GM12878 (cell line): ENCODE measurements around the gene NAV2. TPM values are rescaled to one million over a fixed set of nuclear protein-coding genes. Genes with fewer than 3 reads are reported as not detected.

Experiments
- ATAC-seq: fragments of 200-7000 bp; cut with Tn5 transposase; 3 replicates; pipeline ENCODE4 v1.9.1; 2020; ENCODE audit warnings: mild to moderate bottlenecking, moderate library complexity
- BruUV-seq: library from RNA; stranded (reverse); fragments of 400-500 nt; replicated peaks from 2 replicates; lab custom pipeline; 2021; lab: Mats Ljungman, UMichigan
- CTCF ChIA-PET: fragments of 300-600 bp; sonication (Branson Sonifier 250); formaldehyde crosslinking; extraction: SDS; loops from one replicate; lab custom pipeline; 2021; ENCODE audit warnings: inconsistent platforms; lab: Yijun Ruan, JAX
- POLR2A ChIA-PET: fragments of 350-600 bp; formaldehyde crosslinking; extraction: SDS; loops from one replicate; lab custom pipeline; 2021; ENCODE audit warnings: inconsistent platforms; lab: Charles Lee
- RAD21 ChIA-PET: fragments of 300-600 bp; sonication (Branson Sonifier 250); formaldehyde crosslinking; loops from one replicate; lab custom pipeline; 2023; ENCODE audit warnings: antibody characterized with exemption; ENCODE audit not compliant: unreplicated experiment; lab: Charles Lee
- SMC1A ChIA-PET: fragments of 300-600 bp; sonication (Branson Sonifier 250); formaldehyde crosslinking; loops from one replicate; lab custom pipeline; 2023; ENCODE audit not compliant: unreplicated experiment, uncharacterized antibody; lab: Charles Lee
- DNase-seq: peaks from one replicate; pipeline ENCODE4 v3.0.0-alpha.2; 2011; ENCODE audit warnings: low read depth, low spot score
- FAIRE-seq: peaks from 3 replicates; lab custom pipeline; 2011; peaks lifted over from hg19 to GRCh38; lab: Jason Lieb, UNC
- H2AFZ ChIP-seq: 2 replicates; pipeline ENCODE4 v1.6.0; 2011; ENCODE audit warnings: low read depth, low read length, control low read depth; ENCODE audit not compliant: control insufficient read depth
- H3K27ac ChIP-seq: 2 replicates; pipeline ENCODE4 v1.5.1; 2011; ENCODE audit warnings: control low read depth; ENCODE audit not compliant: control insufficient read depth, insufficient read depth
- H3K27me3 ChIP-seq, 2 experiments: replicated peaks in 1 of 2; 2 replicates each; pipeline versions ENCODE4 v1.6.0 to v1.6.1; 2011; ENCODE audit warnings: low read length in 1 of 2; ENCODE audit not compliant: control insufficient read depth in 2 of 2, insufficient read depth in 2 of 2
- H3K36me3 ChIP-seq, 2 experiments: 2 replicates each; pipeline ENCODE4 v1.5.1; 2011; ENCODE audit warnings: low read length in 1 of 2; ENCODE audit not compliant: control insufficient read depth in 2 of 2, insufficient read depth in 2 of 2
- H3K4me1 ChIP-seq: 2 replicates; pipeline ENCODE4 v1.6.1; 2011; ENCODE audit warnings: mild to moderate bottlenecking, low read length, moderate library complexity, mixed read lengths; ENCODE audit not compliant: control insufficient read depth, insufficient read depth
- H3K4me2 ChIP-seq: 2 replicates; pipeline ENCODE4 v1.6.0; 2011; ENCODE audit warnings: control low read depth; ENCODE audit not compliant: control insufficient read depth, insufficient read depth
- H3K4me3 ChIP-seq: fragments of 200-600 bp; sonication (generic); 2 replicates; pipeline ENCODE4 v1.5.1; 2016
- H3K79me2 ChIP-seq: 2 replicates; pipeline ENCODE4 v1.6.0; 2011; ENCODE audit warnings: low read length; ENCODE audit not compliant: control insufficient read depth, insufficient read depth
- H3K9ac ChIP-seq: 2 replicates; pipeline ENCODE4 v1.8.0; 2011; ENCODE audit warnings: low read length, control low read depth, mixed read lengths; ENCODE audit not compliant: control insufficient read depth, insufficient read depth
- H3K9me3 ChIP-seq: replicated peaks from 3 replicates; pipeline ENCODE4 v1.5.1; 2011; ENCODE audit warnings: mild to moderate bottlenecking, low read length; ENCODE audit not compliant: control insufficient read depth, insufficient read depth
- H4K20me1 ChIP-seq: 2 replicates; pipeline ENCODE4 v1.6.0; 2011; ENCODE audit not compliant: control insufficient read depth, insufficient read depth
- ATF7 ChIP-seq: fragments of 450-650 bp; IDR thresholded peaks from 2 replicates; pipeline ENCODE4 v1.6.1; 2016; ENCODE audit warnings: low read depth, mild to moderate bottlenecking
- MEF2B ChIP-seq: fragments of 450-650 bp; IDR thresholded peaks from 2 replicates; pipeline ENCODE4 v1.6.1; 2018; ENCODE audit warnings: mild to moderate bottlenecking, moderate library complexity; ENCODE audit not compliant: partially characterized antibody, poor library complexity, severe bottlenecking
- MLLT1 ChIP-seq: fragments of 450-650 bp; IDR thresholded peaks from 2 replicates; pipeline ENCODE4 v1.6.1; 2016; ENCODE audit warnings: mild to moderate bottlenecking
- MTA3 ChIP-seq: IDR thresholded peaks from 2 replicates; pipeline ENCODE4 v1.6.1; 2012; ENCODE audit warnings: low read length, inconsistent platforms, borderline replicate concordance
- MXI1 ChIP-seq: fragments of 150-350 bp; IDR thresholded peaks from 2 replicates; pipeline ENCODE4 v1.6.1; 2011; ENCODE audit warnings: low read depth, mild to moderate bottlenecking, inconsistent platforms, low read length, improper control_type of control experiment
- NRF1 ChIP-seq: conservative IDR thresholded peaks from 2 replicates; pipeline ENCODE4 v1.6.1; 2011; ENCODE audit warnings: mild to moderate bottlenecking, low read depth, low read length, improper control_type of control experiment
- PAX8 ChIP-seq: fragments of 450-650 bp; IDR thresholded peaks from 2 replicates; pipeline ENCODE4 v1.6.1; 2017; ENCODE audit warnings: mild to moderate bottlenecking, moderate library complexity
- POLR2A ChIP-seq: IDR thresholded peaks from 2 replicates; pipeline ENCODE4 v1.6.1; 2011; ENCODE audit warnings: low read depth, mild to moderate bottlenecking, low read length
- RAD51 ChIP-seq: fragments of 450-650 bp; IDR thresholded peaks from 2 replicates; pipeline ENCODE4 v1.6.1; 2016; ENCODE audit warnings: moderate library complexity, mild to moderate bottlenecking, inconsistent platforms
- SREBF2 ChIP-seq: IDR thresholded peaks from 2 replicates; pipeline ENCODE4 v1.6.1; 2012; ENCODE audit warnings: mild to moderate bottlenecking, low read length
- TCF12 ChIP-seq: IDR thresholded peaks from 2 replicates; pipeline ENCODE4 v1.6.1; 2011; ENCODE audit warnings: low read depth, mild to moderate bottlenecking, low read length
- ZNF207 ChIP-seq: fragments of 450-650 bp; IDR thresholded peaks from 2 replicates; pipeline ENCODE4 v1.6.1; 2014; ENCODE audit warnings: antibody characterized with exemption, mild to moderate bottlenecking, borderline replicate concordance
- WGBS: methylation state at CpG from one replicate; pipeline ENCODE4 v1.1.6; 2016; ENCODE audit warnings: low lambda C conversion rate; ENCODE audit not compliant: insufficient replicate concordance, insufficient coverage; ENCODE audit errors: missing lambda C conversion rate; 5-methylcytosine and 5-hydroxymethylcytosine counted together
- in situ Hi-C: fragments of 300-500 bp; cut with MboI; formaldehyde crosslinking; loops from 9 replicates; pipeline ENCODE4 v1.14.3; 2018; ENCODE audit warnings: mixed read lengths
- intact Hi-C: fragments of 100-400 bp; cut with micrococcal nuclease; formaldehyde crosslinking; loops from one replicate; pipeline ENCODE4 v1.14.2; 2022; ENCODE audit not compliant: unreplicated experiment
- polyA plus RNA-seq, 11 experiments: library from polyadenylated mRNA; depleted of rRNA in 4 of 11; unstranded in 6 of 11; stranded (reverse) in 5 of 11; fragments of >200 nt; fragmentation: Nextera tagmentation in 4 of 11; fragmentation: Illumina TruSeq in 1 of 11; extraction: Ambion mirVana in 4 of 11; extraction: Trizol in 1 of 11; gene quantifications; 1 replicate in 1 of 11; 2 replicates in 10 of 11; pipeline versions ENCODE4 v1.2.1 to v1.2.3, GENCODE V29; 2011 to 2016; ENCODE audit warnings: inconsistent platforms in 2 of 11, missing spikeins in 2 of 11, low read depth in 1 of 11
- total RNA-seq, 4 experiments: library from RNA; depleted of rRNA in 3 of 4; stranded (reverse); fragments of >200 nt in 3 of 4; fragmentation: Illumina TruSeq in 1 of 4; extraction: Trizol in 1 of 4; gene quantifications; 2 replicates each; pipeline versions ENCODE4 v1.2.1 to v1.2.3, GENCODE V29; 2013 to 2021

NAV2 gene
- total and polyA plus RNA-seq, 10 of the 15 experiments (the other 5 are each of a cell fraction or from before 2014, with no cell fraction given): 0.35 to 6.1 (median 1.1) TPM

DNA sequence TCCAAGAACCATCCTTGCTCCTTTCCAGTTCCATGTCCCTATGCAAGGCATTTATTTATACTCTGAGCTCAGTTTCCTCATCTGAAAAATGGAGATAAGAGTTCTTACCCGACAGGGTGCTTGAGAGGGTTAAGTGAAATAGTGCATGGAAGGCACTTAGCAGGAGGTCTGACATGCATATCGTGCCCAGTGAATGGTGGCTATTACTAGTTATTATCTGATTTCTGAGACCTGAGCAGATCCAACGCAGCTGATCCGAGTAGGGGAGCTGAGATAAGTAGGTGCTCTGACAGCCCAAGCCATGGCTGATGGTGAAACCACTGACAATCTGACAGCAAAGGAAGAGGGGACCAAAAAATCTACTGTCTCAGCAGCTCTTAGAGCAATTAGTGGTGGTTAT lies 24.9 kb downstream of the NAV2 start:
- FAIRE-seq (no peak), ATAC-seq (no peak), DNase-seq (no peak)
- ChIA-PET POLR2A (no interaction called here), SMC1A (interaction anchor here (1.1 kb wide), 1 partner anchor 73 kb away, joined by 3 read pairs; no protein-coding TSS in a partner anchor), CTCF (interaction anchor here (4.4 kb wide), 1 partner anchor 173 kb away, joined by 32 read pairs; no protein-coding TSS in a partner anchor), RAD21 (interaction anchor here (0.7 kb wide), 1 partner anchor 177 kb away, joined by 3 read pairs; no protein-coding TSS in a partner anchor)
- Histone ChIP-seq H2AFZ (no peak overlapping the region), H3K27me3 (no peaks in the 10 kb centered on the region; a peak in 1 of 4 replicates), H3K9me3 (no peaks in the 10 kb centered on the region), H4K20me1 (no peaks in the 10 kb centered on the region), H3K9ac (no peak overlapping the region), H3K4me3 (no peak overlapping the region), H3K4me2 (no peak overlapping the region), H3K4me1 (no peaks in the 10 kb centered on the region), H3K79me2 (no peaks in the 10 kb centered on the region), H3K36me3 (no peaks in the 10 kb centered on the region), H3K27ac (no peak overlapping the region)
- 21% methylated on average over 4 of the region's 4 CpGs for WGBS
- intact Hi-C loops (no loop called here), in situ Hi-C loops (loop anchor here (5.0 to 25.0 kb wide), 2 partner anchors 170 to 425 kb away; no protein-coding TSS in a partner anchor)
- no TSS peak for BruUV-seq
- TF ChIP-seq ZNF207: no peak
- TF ChIP-seq MEF2B: no peak
- TF ChIP-seq RAD51: no peak
- no peak for TF ChIP-seq MTA3
- no peak for TF ChIP-seq MXI1
- no peak for TF ChIP-seq MLLT1
- no peak for TF ChIP-seq ATF7
- TF ChIP-seq POLR2A: no peak
- no peak for TF ChIP-seq PAX8
- TF ChIP-seq NRF1: no peak
- no peak for TF ChIP-seq TCF12
- no peak for TF ChIP-seq SREBF2
